NT2/D1 (cell line): ENCODE results near the gene CLCA2.

Experiments
- SUZ12 ChIP-seq: IDR thresholded peaks from 2 replicates; pipeline ENCODE4 v1.6.1; 2011; ENCODE audit not compliant: insufficient read length, insufficient read depth; ENCODE audit errors: extremely low read depth
- YY1 ChIP-seq: IDR thresholded peaks from 2 replicates; pipeline ENCODE4 v1.6.1; 2011; ENCODE audit not compliant: insufficient read length, insufficient read depth
- ZNF274 ChIP-seq: IDR thresholded peaks from 2 replicates; pipeline ENCODE4 v1.6.1; 2011; ENCODE audit warnings: mild to moderate bottlenecking, low read depth, low read length

- no peak for TF ChIP-seq SUZ12
- no peak for TF ChIP-seq YY1
- no peak for TF ChIP-seq ZNF274
Observed at GRCh38 chr1:86430376-86430775, 6.4 kb downstream of the CLCA2 start.
